Measurements from ENCODE around the gene PANX2. TPM values are rescaled to one million over a fixed set of nuclear protein-coding genes. Genes with fewer than 3 reads are reported as not detected.

Gene PANX2
- total RNA-seq, 1 experiment from 2014 or later: 0.77 TPM

- CTCF ChIA-PET: interaction anchor here (0.9 to 1.5 kb wide), 3 partner anchors 24 to 158 kb away, joined by 3 to 10 read pairs (median 5); no protein-coding TSS in a partner anchor
- TF ChIP-seq CTCF (IDR thresholded peaks at IDR 0.05; ENCODE audit: unreplicated experiment): no peak
- POLR2A ChIA-PET: interaction anchor here (0.8 to 2.2 kb wide), 6 partner anchors 12 to 102 kb away, joined by 3 to 7 read pairs (median 4); no protein-coding TSS in a partner anchor
- BruUV-seq (replicated peaks): no TSS peak
- Mint-ChIP-seq H3K4me3 (ENCODE audit: unreplicated experiment) (peak overlapping the region; percentile 85), H3K36me3 (ENCODE audit: insufficient read depth, unreplicated experiment) (peaks cover 9% of the 10 kb centered on the region), H3K27me3 (ENCODE audit: insufficient read depth, unreplicated experiment) (no peaks in the 10 kb centered on the region), H3K4me1 (ENCODE audit: insufficient read depth, unreplicated experiment) (peaks cover 5% of the 10 kb centered on the region), H3K27ac (ENCODE audit: low read depth, unreplicated experiment) (peak overlapping the region; percentile 44), H3K9me3 (ENCODE audit: unreplicated experiment) (no peaks in the 10 kb centered on the region)
- no peak for DNase-seq (ENCODE audit: unreplicated experiment)
- intact Hi-C loops (cut with micrococcal nuclease): no loop called here
These were observed 16.4 kb downstream of the PANX2 start for GRCh38 chr22:50186761-50187523.

DNA sequence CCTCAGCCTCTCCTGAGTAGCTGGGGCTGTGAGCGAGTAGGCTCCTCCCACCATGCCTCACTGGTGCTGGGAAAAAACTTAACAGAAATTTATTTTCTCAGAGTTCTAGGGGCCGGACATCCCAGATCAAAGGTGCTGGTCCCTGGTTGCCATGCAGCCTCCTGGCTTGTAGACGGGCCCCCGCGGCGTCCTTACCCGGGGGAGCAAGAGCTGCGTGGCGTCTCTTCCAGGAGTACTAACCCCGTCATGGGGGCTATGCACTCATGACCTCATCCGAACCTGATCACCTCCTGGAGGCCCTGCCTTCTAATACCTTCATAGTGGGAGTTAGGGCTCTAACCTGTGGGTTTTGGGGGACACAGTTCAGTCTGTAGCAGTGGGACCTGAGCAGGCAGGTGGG, 17.8 kb downstream of the PANX2 start:
- H3K36me3 Mint-ChIP-seq (ENCODE audit: insufficient read depth, unreplicated experiment): peaks cover 19% of the 10 kb centered on the region
- H3K4me1 Mint-ChIP-seq (ENCODE audit: insufficient read depth, unreplicated experiment): peaks cover 5% of the 10 kb centered on the region
- H3K27ac Mint-ChIP-seq (ENCODE audit: low read depth, unreplicated experiment): no peak overlapping the region
- no peak for DNase-seq (ENCODE audit: unreplicated experiment)
- ChIA-PET POLR2A (interaction anchor here (1.3 to 2.2 kb wide), 2 partner anchors 30 to 39 kb away, joined by 3 to 7 read pairs; no protein-coding TSS in a partner anchor), CTCF (interaction anchor here (0.7 to 1.3 kb wide), 2 partner anchors 34 to 40 kb away, joined by 4 read pairs; no protein-coding TSS in a partner anchor)
- intact Hi-C loops (cut with micrococcal nuclease): no loop called here
- TF ChIP-seq CTCF (IDR thresholded peaks at IDR 0.05; ENCODE audit: unreplicated experiment): no peak
- H3K27me3 Mint-ChIP-seq (ENCODE audit: insufficient read depth, unreplicated experiment): no peaks in the 10 kb centered on the region
- H3K4me3 Mint-ChIP-seq (ENCODE audit: unreplicated experiment): no peak overlapping the region
- no TSS peak for BruUV-seq (replicated peaks)
- no peaks in the 10 kb centered on the region for H3K9me3 Mint-ChIP-seq (ENCODE audit: unreplicated experiment)

- BruUV-seq (replicated peaks): no TSS peak
- no peak for DNase-seq (ENCODE audit: unreplicated experiment)
- H3K36me3 Mint-ChIP-seq (ENCODE audit: insufficient read depth, unreplicated experiment): peaks cover 24% of the 10 kb centered on the region
- H3K9me3 Mint-ChIP-seq (ENCODE audit: unreplicated experiment): no peaks in the 10 kb centered on the region
- no peaks in the 10 kb centered on the region for H3K27me3 Mint-ChIP-seq (ENCODE audit: insufficient read depth, unreplicated experiment)
- H3K4me1 Mint-ChIP-seq (ENCODE audit: insufficient read depth, unreplicated experiment): peaks cover 5% of the 10 kb centered on the region
- ChIA-PET POLR2A (interaction anchor here (1.2 to 1.8 kb wide), 3 partner anchors 13 to 40 kb away, joined by 4 to 7 read pairs (median 7); no protein-coding TSS in a partner anchor), CTCF (interaction anchor here (0.6 to 3.2 kb wide), 9 partner anchors 9 to 502 kb away, joined by 3 to 21 read pairs (median 4); no protein-coding TSS in a partner anchor)
- H3K4me3 Mint-ChIP-seq (ENCODE audit: unreplicated experiment): peak overlapping the region; percentile 73
- TF ChIP-seq CTCF (IDR thresholded peaks at IDR 0.05; ENCODE audit: unreplicated experiment): no peak
- peak overlapping the region; percentile 69 for H3K27ac Mint-ChIP-seq (ENCODE audit: low read depth, unreplicated experiment)
- intact Hi-C loops (cut with micrococcal nuclease): no loop called here
These were observed 18.8 kb downstream of the PANX2 start for GRCh38 chr22:50189184-50189848.

DNA sequence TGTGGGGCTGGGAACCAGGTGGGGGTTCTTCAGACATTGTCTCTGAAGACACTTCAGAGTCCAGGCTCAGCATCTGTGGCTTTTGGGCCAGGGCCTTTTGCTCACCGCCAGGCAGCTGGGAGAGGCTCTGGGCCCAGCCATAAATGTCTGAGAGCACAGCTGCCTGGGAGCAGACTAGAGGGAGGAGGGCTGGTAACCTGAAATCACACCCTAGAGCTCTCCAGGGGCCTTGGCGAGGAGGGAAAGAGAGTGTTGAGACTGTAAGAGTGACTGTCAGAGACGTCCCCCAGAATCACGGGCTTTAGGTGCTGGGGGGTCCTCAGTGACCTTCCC, 19.3 kb downstream of the PANX2 start:
- Mint-ChIP-seq H3K27ac (ENCODE audit: low read depth, unreplicated experiment) (peak overlapping the region; percentile 69), H3K4me3 (ENCODE audit: unreplicated experiment) (peak overlapping the region; percentile 73), H3K9me3 (ENCODE audit: unreplicated experiment) (no peaks in the 10 kb centered on the region), H3K36me3 (ENCODE audit: insufficient read depth, unreplicated experiment) (peaks cover 24% of the 10 kb centered on the region), H3K27me3 (ENCODE audit: insufficient read depth, unreplicated experiment) (no peaks in the 10 kb centered on the region), H3K4me1 (ENCODE audit: insufficient read depth, unreplicated experiment) (peaks cover 5% of the 10 kb centered on the region)
- no TSS peak for BruUV-seq (replicated peaks)
- ChIA-PET POLR2A (interaction anchor here (1.2 to 1.8 kb wide), 4 partner anchors 12 to 41 kb away, joined by 4 to 7 read pairs (median 7); no protein-coding TSS in a partner anchor), CTCF (interaction anchor here (0.6 to 3.2 kb wide), 10 partner anchors 9 to 501 kb away, joined by 3 to 21 read pairs (median 4); no protein-coding TSS in a partner anchor)
- TF ChIP-seq CTCF (IDR thresholded peaks at IDR 0.05; ENCODE audit: unreplicated experiment): no peak
- no peak for DNase-seq (ENCODE audit: unreplicated experiment)
- intact Hi-C loops (cut with micrococcal nuclease): loop anchor here (1.0 kb wide), 1 partner anchor 41 kb away; no protein-coding TSS in a partner anchor

Measured in MCF 10A (cell line).